GM21737 (cell line): ENCODE results near the gene SMC3.
"Not testable (repeated sequence)": the region's sequence is repeated elsewhere in the genome, so short reads cannot be mapped to it uniquely, and the experiment has no call there.

Experiments
- ATAC-seq: cut with Tn5 transposase; IDR thresholded peaks from one replicate; pipeline ENCODE4 v1.9.1; 2021; ENCODE audit warnings: mild to moderate bottlenecking, moderate library complexity; ENCODE audit not compliant: unreplicated experiment

Gene SMC3

DNA sequence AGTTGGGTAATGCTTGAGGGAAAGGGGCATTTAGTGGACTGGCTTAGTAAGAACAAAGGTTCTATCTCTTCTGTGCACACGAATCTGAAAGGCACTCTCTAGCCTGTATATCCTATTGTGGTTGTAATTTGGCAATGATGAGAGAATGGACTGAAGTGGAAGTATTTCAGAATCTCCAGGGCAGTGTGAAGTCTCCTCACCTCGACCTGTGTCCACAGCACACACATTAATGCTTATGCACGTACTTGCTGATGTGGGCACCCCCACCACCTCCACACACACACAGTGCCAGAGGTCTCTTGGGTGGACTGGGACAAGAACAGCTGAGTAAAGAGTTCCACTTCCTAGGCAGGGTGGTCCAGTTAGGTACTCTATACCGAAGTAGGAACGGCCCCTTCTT lies 6.9 kb downstream of the SMC3 start:
- no peak for ATAC-seq

DNA sequence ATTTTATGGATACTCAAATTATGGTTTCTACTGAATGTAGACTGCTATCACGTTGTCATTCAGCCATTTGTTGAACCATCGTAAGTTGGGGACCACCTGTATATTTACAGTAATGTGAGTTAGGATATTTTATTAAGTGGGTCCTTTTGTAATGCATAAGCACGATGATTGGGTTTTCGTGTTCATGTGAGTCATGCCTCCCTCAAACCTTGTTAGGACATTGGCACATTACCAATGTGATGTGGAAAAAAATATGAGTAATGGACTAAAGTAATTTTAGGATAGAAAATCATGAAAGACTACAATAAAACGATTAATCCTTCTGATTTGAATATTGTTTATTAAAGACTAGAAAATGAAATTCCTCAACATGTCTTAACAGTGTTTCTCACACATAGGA lies 8.7 kb downstream of the SMC3 start:
- ATAC-seq = no peak

DNA sequence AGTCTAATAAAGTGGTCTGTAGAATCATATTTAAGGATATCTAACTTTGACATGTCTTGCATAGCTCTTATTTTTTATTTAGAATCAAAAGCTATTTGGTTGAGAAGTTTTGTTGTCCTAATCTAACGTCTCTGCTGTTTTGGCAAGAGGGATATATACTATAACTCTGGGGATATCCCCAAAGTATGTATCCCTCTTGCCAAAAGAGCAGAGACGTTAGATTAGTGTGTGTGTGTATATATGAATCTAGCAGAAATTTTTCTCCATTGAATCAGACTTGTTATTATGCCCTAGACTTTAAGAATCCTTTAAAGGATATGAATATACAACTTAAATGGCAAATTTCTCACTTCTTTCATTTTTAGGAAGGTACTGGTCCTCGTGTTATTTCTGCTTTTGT lies 9.6 kb downstream of the SMC3 start:
- ATAC-seq = no peak

DNA sequence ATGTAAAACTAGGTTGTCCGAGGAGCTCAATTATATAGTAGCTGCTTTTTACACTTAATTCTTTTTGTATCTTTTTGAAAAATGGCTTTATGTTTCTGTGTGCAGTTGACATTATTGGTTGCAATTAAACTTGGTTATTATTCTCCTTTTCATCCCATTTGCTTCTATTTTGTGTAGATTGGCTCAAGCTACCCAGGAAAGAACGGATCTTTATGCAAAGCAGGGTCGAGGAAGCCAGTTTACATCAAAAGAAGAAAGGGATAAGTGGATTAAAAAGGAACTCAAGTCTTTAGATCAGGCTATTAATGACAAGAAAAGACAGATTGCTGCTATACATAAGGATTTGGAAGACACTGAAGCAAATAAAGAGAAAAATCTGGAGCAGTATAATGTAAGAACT lies 16.5 kb downstream of the SMC3 start:
- ATAC-seq = no peak

DNA sequence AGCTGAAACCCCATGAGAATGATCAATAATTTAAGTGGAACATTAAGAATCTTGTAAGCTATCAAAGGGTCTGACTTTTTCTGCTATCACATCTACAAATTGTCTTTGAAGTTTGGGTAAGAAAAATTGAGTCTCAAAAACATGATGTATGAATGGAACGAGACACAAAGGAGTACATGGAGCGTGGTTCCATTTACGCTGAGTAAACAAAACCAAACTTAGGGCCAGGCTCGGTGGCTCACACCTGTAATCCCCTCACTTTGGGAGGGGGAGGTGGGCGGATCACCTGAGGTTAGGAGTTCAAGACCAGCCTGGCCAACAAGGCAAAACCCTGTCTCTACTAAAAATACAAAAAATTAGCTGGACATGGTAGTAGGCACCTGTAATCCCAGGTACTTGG lies 24.3 kb downstream of the SMC3 start:
- no peak for ATAC-seq

DNA sequence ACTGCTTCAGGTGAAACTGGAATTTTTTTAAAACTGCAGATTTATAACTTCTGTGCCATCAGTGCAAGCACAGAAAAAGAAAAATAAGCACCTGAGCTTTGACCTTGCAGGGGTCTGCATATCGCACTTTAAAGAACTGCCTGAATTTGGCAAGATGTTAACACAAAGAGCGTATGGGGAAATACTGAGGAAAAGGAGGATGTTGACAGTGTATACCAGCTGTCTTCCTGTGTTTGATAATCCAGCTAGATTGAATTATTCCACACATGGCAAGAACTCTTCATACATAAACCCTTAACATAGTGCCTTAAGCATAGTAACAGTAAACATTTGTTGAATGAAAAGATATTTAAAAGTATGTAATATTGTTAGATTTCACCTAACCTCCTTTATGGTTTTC lies 30.0 kb downstream of the SMC3 start:
- no peak for ATAC-seq

DNA sequence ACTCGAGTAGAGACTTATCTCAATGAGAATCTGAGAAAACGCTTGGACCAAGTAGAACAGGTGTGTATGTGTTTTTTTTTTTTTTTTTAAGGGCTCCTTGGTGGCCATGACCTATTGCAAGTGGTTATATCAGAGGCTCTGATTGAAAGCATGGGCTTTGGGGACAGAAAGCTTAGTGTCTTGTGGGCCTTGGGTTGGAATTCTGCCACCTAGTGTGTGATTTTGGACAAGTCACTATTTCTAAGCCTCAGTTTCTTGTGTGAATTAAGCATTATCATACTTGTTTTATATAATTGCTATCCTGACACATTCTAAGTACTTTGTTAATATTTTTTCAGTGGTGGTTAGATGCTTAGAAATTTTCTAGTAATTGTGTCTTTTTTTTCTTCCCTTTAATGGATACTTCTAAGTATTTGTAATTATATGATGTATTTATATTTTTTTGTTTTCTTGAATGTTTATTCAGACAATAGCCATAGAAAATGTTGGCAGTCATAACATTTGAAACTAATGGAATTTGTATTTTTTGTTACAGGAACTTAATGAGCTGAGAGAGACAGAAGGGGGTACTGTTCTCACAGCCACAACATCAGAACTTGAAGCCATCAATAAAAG lies 33.1 kb downstream of the SMC3 start:
- peak; percentile 69 for ATAC-seq

DNA sequence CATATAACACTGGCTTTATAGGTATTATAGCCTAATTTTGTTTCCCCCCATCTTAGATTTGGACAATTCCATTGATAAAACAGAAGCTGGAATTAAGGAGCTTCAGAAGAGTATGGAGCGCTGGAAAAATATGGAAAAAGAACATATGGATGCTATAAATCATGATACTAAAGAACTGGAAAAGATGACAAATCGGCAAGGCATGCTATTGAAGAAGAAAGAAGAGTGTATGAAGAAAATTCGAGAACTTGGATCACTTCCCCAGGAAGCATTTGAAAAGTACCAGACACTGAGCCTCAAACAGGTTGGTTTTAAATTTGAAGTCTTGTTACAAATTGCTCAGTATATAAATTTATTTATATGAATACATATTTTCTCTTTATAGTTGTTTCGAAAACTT lies 34.1 kb downstream of the SMC3 start:
- no peak for ATAC-seq

DNA sequence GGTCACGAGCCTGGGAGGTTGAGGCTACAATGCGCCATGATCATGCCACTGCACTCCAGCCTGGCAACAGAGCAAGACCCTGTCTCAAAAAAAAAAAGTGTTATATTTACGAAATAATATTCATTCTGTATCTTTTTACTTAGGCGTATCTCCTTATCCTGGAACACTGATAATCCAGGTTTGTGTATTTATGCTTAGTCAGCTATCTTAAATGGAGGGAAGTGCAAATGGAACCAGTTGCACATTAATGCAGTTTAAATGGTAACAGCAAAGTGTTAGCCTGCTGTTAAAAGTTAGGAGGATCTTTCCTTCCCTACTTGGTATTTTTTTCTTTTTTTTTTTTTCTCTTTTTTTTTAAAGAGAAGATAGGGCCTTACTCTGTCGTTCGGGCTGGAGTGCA lies 40.6 kb downstream of the SMC3 start:
- ATAC-seq = no peak

DNA sequence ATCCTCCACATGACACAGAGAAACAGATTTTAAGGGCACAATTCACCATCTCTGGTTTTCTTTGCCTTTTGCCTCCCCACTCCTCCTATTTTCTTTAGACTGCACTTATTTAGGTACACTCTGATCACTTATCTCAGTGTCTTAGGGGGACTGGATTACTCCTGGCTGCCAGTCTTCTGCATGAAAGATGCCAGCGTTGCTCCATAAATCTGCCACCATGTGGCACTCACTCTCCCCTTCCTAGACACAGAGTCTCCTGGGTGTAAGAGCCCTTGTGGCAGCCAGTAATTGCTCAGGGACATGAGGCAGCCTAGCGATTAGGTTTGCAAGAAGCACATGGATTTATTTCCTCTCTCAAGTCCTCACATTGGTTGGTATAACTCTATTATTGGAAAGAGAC lies 42.1 kb downstream of the SMC3 start:
- ATAC-seq = no peak

DNA sequence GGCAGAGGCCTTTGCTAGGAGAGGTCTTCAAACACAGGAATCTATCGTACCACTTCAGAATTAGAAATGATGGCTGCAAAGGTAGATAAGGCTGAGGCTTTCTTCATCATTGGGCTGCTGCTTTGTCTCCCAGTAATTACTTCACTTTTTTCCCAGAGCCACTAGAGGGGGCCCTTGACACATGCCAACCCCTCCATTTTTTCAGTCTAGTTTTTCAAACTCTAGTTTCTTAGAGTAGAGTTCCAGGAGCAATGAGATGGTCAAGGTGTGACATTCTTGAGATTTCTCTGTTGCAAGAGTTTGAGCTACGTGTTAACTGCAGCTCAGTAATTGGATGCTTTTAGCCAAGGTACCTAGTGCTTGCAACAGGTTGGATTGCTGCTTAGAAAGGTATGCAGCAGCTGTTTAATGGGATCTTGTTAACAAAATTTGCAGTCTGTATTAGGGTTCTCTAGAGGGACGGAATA lies 42.8 kb downstream of the SMC3 start:
- no peak for ATAC-seq

DNA sequence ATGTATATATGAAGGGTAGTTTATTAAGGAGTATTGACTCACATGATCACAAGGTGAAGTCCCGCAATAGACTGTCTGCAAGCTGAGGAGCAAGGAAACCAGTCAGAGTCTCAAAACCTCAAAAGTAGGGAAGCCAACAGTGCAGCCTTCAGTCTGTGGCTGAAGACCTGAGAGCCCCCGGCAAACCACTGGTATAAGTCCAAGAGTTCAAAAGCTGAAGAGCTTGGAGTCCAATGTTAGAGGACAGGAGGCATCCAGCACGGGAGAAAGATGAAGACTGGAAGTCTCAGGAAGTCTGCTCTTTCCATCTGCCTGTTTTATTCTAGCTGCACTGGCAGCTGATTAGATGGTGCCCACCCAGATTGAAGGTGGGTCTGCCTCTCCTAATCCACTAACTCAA lies 43.3 kb downstream of the SMC3 start:
- ATAC-seq = not testable (repeated sequence)

DNA sequence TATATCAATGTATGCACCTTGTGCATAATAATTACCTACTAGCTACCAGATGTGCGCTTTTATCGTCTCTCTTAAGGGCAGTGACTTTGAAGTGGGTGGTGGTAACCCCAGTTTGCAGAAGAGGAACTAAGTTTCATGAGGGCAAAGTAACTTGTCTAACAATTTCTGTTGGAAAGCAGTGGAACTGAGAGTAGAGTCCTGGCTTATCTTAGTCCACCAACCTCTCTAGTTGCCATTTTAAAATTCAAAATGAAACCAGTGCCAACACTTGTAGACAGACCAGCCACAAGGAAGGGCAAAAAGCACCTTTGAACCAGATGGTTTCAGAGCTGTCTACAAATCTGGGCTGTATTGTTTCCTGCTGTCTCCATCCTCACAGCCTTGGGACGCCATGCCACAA lies 44.6 kb downstream of the SMC3 start:
- no peak for ATAC-seq

DNA sequence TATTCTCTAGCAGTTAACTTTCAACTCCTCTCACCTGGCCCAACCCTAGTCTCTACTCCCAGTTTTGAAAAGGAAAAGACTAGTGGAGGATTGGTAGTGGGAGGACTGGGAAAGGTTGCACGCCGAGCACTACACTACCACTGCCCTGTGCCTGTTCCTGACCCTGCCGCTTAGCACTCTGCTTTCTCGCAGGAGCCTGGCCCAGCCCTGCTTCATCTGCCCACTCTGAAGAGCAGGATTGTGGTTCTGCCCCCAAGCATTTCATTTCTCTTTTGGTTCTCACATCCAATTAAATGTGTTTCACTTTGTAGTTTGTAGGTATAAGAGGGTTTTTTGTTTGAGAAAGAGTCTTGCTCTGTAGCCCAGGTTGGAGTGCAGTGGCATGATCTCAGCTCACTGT lies 45.1 kb downstream of the SMC3 start:
- ATAC-seq = no peak

DNA sequence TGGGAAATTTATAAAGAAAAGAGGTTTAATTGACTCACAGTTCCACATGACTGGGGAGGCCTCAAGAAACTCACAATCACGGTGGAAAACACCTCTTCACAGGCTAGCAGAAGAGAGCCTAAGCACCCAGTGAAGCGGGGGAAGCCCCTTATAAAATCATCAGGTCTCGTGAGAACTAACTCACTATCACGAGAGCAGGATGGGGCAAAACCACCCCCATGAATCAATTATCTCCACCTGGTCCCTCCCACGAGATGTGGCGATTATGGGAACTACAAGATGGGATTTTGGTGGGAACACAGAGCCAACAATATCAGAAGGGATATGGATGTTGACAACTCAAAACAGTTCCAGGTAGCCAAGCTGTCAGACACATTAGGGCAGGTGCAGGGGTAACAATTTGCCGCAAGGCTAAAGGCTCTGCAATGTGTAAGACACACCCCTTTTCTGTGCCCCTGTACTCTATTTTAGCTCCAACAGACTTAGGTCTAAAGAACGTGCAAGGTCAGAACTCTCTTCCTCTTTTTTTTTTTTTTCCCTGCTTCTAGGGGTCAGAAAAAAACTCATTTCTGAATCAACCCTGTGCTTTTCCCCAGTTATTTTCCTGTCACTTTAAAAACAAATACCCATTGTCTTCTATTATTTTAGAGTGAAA lies 46.0 kb downstream of the SMC3 start:
- no peak for ATAC-seq

DNA sequence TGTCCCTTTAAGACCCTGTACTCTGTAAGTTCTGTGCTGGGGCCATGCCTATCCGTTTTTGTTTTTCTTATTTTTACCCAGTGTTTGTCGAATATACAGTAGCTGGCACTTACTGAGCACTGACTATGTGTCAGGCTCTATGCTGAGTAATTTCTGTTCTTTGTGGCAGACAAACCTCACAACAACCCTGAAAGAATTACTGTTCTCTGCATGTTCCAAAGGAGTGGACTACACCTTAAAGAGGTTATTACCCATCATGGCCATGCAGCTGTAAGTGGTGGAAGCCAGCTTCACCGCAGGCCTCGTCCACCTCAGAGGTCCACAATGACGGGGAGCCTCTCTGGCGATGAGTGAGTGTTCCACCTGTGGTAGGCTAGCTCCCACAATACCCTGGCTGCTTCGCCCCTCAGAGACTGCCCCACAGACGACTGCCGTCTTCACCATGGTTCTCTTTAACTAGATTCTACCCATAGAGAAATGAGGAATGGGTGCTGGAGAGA lies 46.6 kb downstream of the SMC3 start:
- no peak for ATAC-seq

DNA sequence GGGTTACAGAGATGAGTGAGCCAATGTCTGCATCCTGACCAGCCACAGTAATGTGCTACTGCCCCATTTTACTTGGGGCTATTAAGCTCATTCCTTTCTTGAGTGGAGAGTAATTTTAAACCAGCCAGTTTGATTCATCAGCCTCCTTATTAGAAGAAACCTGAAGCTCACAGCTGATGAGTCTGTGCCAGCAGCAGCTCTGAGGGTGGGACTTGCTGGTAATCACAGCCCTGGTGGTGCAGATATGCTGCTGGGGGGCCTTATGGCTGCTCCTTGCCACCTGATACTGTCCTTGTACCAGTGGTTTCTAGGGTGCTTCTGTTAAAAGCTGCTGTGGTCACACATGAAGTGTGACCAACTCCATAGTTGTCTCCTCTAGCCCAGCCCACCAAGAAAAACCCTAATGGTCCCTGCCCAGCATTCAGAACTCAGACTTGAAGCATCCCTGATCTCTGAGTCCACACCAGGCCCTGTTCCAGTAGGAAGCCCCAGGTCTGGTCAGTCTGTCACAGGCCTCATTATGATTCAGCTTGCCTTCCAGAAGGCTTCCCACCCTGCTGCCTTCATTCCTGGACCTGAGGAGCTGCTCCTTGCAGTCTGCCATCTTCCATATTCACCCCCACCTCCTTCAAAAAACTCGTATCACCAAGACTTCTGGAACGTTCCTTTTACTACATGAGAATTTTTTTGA lies 47.7 kb downstream of the SMC3 start:
- ATAC-seq = no peak

DNA sequence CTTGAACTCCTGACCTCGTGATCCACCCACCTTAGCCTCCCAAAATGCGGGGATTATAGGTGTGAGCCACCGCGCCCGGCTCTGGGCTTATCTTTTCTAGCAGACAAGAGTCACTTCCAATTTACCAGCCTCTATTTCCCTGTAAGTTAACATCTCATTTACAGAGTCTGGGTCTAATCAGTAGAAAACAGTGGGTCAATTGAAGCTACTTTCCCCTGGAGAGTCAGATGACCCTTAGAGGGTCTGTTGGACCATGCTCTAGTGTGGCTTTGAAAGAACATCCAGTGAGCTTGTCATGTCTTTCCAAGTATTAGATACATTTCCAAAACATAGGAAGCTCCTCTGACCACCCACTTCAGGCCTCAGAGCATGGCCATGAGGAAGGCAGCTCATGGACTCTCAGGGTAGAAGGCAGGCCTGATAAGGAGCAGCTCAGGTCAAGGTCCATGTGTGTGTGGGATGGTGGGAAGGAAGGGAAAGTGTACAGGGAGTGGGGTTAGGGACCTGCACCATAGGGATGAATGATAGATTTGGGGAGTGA lies 49.1 kb downstream of the SMC3 start:
- no peak for ATAC-seq

DNA sequence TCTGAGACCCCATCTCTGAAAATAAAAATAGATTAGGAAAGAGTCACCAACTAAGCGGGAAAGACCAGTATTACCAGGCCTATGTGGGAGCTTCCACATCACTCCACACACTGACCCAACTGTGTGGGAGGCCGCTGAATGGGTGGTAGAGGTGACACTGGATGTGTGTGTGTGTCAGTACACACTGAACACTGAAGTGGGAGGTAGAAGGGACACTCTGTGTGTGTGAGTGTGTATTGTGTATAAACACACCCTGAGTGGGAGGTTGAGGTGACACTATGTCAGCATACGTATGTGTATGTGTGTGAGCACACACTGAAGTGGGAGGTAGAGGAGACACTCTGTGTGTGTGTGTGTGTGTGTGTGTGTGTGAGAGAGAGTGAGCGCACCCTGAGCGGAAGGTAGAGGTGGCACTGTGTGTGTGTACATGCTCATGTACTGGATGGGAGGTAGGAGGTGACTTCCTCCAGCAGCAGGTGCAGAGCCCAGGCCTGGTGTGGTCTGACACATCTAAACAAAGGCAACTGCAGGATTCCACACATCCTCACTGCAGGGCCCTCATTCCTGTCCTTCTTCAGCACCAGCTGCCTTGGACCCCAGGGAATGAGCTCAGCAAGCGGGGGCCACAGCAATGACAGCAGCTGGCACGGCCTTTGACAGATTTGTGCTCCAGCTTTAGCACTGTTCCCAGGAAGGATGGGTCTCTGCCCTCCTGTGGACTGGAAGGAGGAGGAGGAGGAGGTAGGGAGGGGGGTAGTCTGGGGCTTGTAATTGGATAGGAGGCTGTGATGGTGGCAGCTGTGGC lies 50.1 kb downstream of the SMC3 start:
- ATAC-seq = no peak

DNA sequence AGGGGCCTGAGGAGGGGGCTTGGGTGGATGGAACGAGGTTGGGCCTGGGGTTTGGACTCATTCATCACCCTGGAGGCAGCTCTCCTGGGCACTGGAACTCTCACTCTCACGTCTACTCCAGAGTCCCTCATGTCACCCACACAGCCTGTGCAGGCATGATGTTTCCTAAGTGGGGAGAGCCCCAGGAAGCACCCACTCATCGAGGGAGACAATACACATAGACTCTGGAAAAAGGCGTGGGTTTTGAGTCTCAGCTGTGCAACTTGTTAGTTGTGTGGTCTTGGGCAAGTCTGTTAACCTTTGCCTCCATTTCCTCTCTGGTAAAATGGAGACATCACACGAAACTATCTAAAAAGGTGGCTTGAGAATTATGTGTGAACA lies 50.7 kb downstream of the SMC3 start:
- ATAC-seq = no peak
